GM12872 (cell line): ENCODE results near the gene TBX19.

Experiments
- TF ChIP-seq, protein P1 (sequence below): IDR thresholded peaks from 3 replicates; pipeline ENCODE4 v1.5.1; 2011; ENCODE audit warnings: low read depth, mild to moderate bottlenecking, low read length, moderate library complexity; ENCODE audit not compliant: insufficient read depth

Gene TBX19

DNA sequence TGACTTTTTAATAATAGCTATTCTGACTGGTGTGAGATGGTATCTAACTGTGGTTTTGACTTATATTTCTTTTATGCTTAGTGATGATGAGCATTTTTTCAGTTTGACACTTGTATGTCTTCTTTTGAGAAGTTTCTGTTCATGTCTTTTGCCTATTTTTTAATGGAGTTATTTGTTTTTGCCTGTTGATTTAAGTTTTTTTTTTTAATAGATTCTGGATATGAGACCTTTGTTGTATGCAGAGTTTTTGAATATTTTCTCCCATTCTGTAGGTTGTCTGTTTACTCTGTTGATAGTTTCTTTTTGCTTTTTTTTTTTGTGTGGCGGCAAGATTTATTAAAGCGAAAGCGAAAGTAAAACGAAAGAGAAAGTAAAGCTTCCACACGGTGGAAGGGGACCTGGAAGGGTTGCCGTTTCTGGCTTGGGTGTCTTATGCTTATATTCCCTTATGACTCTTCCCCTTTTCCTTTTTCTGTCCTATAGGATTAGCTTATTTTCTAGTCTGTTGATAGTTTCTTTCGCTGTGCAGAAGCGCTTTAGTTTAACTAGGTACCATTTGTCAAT is 67.6 kb downstream of the TBX19 start:
- TF ChIP-seq, protein P1, sequence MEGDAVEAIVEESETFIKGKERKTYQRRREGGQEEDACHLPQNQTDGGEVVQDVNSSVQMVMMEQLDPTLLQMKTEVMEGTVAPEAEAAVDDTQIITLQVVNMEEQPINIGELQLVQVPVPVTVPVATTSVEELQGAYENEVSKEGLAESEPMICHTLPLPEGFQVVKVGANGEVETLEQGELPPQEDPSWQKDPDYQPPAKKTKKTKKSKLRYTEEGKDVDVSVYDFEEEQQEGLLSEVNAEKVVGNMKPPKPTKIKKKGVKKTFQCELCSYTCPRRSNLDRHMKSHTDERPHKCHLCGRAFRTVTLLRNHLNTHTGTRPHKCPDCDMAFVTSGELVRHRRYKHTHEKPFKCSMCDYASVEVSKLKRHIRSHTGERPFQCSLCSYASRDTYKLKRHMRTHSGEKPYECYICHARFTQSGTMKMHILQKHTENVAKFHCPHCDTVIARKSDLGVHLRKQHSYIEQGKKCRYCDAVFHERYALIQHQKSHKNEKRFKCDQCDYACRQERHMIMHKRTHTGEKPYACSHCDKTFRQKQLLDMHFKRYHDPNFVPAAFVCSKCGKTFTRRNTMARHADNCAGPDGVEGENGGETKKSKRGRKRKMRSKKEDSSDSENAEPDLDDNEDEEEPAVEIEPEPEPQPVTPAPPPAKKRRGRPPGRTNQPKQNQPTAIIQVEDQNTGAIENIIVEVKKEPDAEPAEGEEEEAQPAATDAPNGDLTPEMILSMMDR, result no peak

DNA sequence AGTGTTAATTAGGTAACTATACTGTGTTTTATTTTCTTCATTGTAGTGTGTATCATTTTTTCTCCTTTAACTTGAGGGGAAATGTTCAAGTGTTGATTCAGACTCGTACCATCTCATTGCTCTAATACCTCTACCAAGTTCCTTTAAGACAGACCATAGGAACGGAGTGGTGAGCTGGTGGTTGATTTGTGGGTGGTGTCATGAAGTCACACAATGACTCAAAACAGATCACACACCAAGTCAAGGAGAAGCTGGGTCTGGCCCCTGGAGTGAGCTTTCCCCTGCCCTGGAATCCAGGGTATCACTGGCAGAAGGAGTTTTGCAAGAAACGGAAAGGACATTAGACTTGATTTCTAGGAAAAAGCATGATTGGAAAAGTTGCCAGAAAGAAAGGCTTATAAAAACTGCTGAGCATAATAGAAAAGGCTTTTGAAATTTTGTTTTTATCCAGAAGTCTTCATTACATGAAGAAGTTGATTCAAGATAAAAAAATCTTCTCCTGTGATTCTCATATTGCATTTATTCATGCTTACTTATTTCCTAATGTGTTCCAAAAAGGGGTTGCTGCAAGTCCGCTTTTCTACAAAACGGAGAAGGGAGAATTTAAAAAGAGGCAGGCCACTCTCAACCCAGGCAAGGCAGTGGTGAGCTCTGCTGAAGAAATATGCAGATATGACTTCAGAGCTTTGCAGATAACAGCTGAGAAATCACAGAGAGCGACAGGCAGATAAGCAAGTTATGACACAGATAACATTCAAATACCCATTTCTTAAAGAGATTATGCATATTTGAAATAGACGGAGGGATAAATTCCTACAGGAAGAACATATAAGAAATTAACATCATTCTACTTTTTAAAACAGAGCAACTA is 79.7 kb downstream of the TBX19 start:
- TF ChIP-seq, protein P1, result no peak

DNA sequence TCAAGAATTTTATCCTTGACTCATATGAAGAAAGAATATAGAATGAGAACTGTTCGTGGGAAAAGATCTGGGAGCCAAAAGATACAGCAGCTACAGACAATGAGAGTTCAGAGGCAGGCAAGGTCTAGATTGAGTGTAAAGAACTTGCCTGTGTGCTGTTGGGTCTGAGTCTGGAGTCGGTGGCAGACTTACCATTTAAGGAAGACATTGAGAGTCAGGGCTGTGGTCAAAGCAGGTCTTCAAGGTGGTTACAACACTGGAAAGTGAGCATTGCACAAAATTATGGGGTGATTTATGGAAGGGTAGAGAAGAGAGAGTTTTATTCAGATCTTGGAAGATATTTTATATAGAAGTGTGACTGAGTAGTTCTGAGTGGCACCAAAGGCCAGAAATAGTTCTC is 80.6 kb downstream of the TBX19 start:
- TF ChIP-seq, protein P1, result no peak

DNA sequence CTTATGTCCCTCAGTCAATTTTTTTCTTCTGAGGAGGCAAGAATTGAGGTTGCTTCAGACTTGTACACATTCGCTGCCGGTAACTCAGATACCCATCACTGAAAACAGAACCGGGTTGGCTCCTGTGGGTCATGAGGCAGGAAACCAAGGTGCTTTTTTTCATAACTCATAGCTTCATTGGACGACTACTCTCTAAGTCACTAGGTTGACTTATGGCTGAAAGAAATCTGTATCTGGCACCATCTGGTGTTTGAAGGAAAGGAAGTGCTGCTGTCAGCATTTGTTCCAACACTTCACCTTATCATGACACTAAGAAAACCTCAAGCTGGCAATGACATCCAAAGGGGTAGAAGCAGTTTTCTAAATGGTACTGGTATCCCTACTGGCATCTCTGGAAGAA is 82.3 kb downstream of the TBX19 start:
- TF ChIP-seq, protein P1, result no peak
